GM19467 (cell line): ENCODE data around the gene ST8SIA1.

Experiments used
- ATAC-seq: cut with Tn5 transposase; IDR thresholded peaks from one replicate; pipeline ENCODE4 v1.9.1; 2021; ENCODE audit warnings: mild to moderate bottlenecking, moderate library complexity; ENCODE audit not compliant: unreplicated experiment

Gene ST8SIA1

GRCh38 chr12:22333186-22333712, 1.3 kb downstream of the ST8SIA1 start:
- no peak for ATAC-seq

- no peak for ATAC-seq
These were observed 2.3 kb downstream of the ST8SIA1 start for GRCh38 chr12:22332202-22332601.

- ATAC-seq, result no peak
These were observed 4.9 kb downstream of the ST8SIA1 start for GRCh38 chr12:22329621-22330020.

GRCh38 chr12:22325218-22325617, 9.3 kb downstream of the ST8SIA1 start:
- no peak for ATAC-seq

GRCh38 chr12:22322091-22322490, 12.4 kb downstream of the ST8SIA1 start:
- no peak for ATAC-seq

- ATAC-seq, result no peak
These were observed 12.9 kb downstream of the ST8SIA1 start for GRCh38 chr12:22321638-22322037.

GRCh38 chr12:22321018-22321605, 13.4 kb downstream of the ST8SIA1 start:
- no peak for ATAC-seq

GRCh38 chr12:22318108-22318737, 16.3 kb downstream of the ST8SIA1 start:
- ATAC-seq, result no peak

GRCh38 chr12:22313963-22314330, 20.6 kb downstream of the ST8SIA1 start:
- ATAC-seq, result no peak

GRCh38 chr12:22313286-22313962, 21.1 kb downstream of the ST8SIA1 start:
- ATAC-seq, result no peak

- no peak for ATAC-seq
These were observed 22.2 kb downstream of the ST8SIA1 start for GRCh38 chr12:22312336-22312735.

GRCh38 chr12:22310709-22311108, 23.8 kb downstream of the ST8SIA1 start:
- no peak for ATAC-seq

- ATAC-seq, result no peak
These were observed 24.2 kb downstream of the ST8SIA1 start for GRCh38 chr12:22310275-22310674.

GRCh38 chr12:22307811-22308210, 26.7 kb downstream of the ST8SIA1 start:
- no peak for ATAC-seq

GRCh38 chr12:22306311-22306710, 28.2 kb downstream of the ST8SIA1 start:
- ATAC-seq, result no peak

GRCh38 chr12:22304341-22304740, 30.2 kb downstream of the ST8SIA1 start:
- ATAC-seq, result no peak

GRCh38 chr12:22299294-22299912, 35.1 kb downstream of the ST8SIA1 start:
- no peak for ATAC-seq

- no peak for ATAC-seq
These were observed 45.3 kb downstream of the ST8SIA1 start for GRCh38 chr12:22289250-22289649.

GRCh38 chr12:22287776-22288621, 46.5 kb downstream of the ST8SIA1 start:
- no peak for ATAC-seq

- ATAC-seq, result no peak
These were observed 47.4 kb downstream of the ST8SIA1 start for GRCh38 chr12:22287101-22287500.

- ATAC-seq, result no peak
These were observed 47.9 kb downstream of the ST8SIA1 start for GRCh38 chr12:22286569-22286968.
